Trophoblast cell (in vitro differentiated cells and primary cell): ENCODE results near the gene ETV2.
A peak's percentile ranks its signal among the peaks of the same experiment; 100 is the strongest.

Source experiments
- DNase-seq, 2 donors: peaks; one replicate each; pipeline ENCODE4 v3.0.0-alpha.2; 2016
- H2AFZ ChIP-seq: 2 replicates; pipeline ENCODE4 v1.6.1; 2013; ENCODE audit warnings: low read length, moderate library complexity, mild to moderate bottlenecking; ENCODE audit not compliant: insufficient read depth, poor library complexity
- H2AK5ac ChIP-seq: 2 replicates; pipeline ENCODE4 v1.6.1; 2013; ENCODE audit warnings: mild to moderate bottlenecking, low read length
- H2BK120ac ChIP-seq: 2 replicates; pipeline ENCODE4 v1.6.1; 2013; ENCODE audit warnings: low read length, mild to moderate bottlenecking, moderate library complexity; ENCODE audit not compliant: insufficient read depth, poor library complexity
- H2BK12ac ChIP-seq: 2 replicates; pipeline ENCODE4 v1.6.1; 2013; ENCODE audit warnings: mild to moderate bottlenecking, low read length, moderate library complexity
- H2BK5ac ChIP-seq: 2 replicates; pipeline ENCODE4 v1.6.1; 2013; ENCODE audit warnings: low read length, low read depth, moderate library complexity, mild to moderate bottlenecking; ENCODE audit not compliant: poor library complexity
- H3K14ac ChIP-seq: 2 replicates; pipeline ENCODE4 v1.6.1; 2013; ENCODE audit warnings: mild to moderate bottlenecking, low read length
- H3K18ac ChIP-seq: 2 replicates; pipeline ENCODE4 v1.6.1; 2013; ENCODE audit warnings: mild to moderate bottlenecking, low read length
- H3K23ac ChIP-seq: 2 replicates; pipeline ENCODE4 v1.6.1; 2013; ENCODE audit warnings: low read length
- H3K27ac ChIP-seq: 2 replicates; pipeline ENCODE4 v1.5.1; 2013; ENCODE audit warnings: low read depth, mild to moderate bottlenecking, inconsistent platforms, low read length, moderate library complexity
- H3K27me3 ChIP-seq: 2 replicates; pipeline ENCODE4 v1.6.1; 2013; ENCODE audit warnings: inconsistent platforms, mild to moderate bottlenecking, low read length, moderate library complexity; ENCODE audit not compliant: insufficient read depth
- H3K36me3 ChIP-seq, 2 experiments: 1 replicate in 1 of 2; 2 replicates in 1 of 2; pipeline ENCODE4 v1.6.1; 2013; ENCODE audit warnings: low read length in 2 of 2, mild to moderate bottlenecking in 2 of 2, moderate library complexity in 1 of 2; ENCODE audit not compliant: insufficient read depth in 2 of 2, control insufficient read depth in 1 of 2
- H3K4ac ChIP-seq: 2 replicates; pipeline ENCODE4 v1.6.1; 2013; ENCODE audit warnings: low read depth, mild to moderate bottlenecking, low read length, moderate library complexity
- H3K4me1 ChIP-seq, 2 experiments: 1 replicate in 1 of 2; 2 replicates in 1 of 2; pipeline ENCODE4 v1.6.1; 2013; ENCODE audit warnings: low read length in 2 of 2, mild to moderate bottlenecking in 2 of 2, moderate library complexity in 1 of 2; ENCODE audit not compliant: insufficient read depth in 2 of 2, control insufficient read depth in 1 of 2
- H3K4me2 ChIP-seq: 2 replicates; pipeline ENCODE4 v1.6.1; 2013; ENCODE audit warnings: inconsistent platforms, mild to moderate bottlenecking, low read length, moderate library complexity
- H3K4me3 ChIP-seq: 2 replicates; pipeline ENCODE4 v1.5.1; 2013; ENCODE audit warnings: mild to moderate bottlenecking, low read depth, low read length, inconsistent platforms
- H3K79me1 ChIP-seq: one replicate; pipeline ENCODE4 v1.6.1; 2013; ENCODE audit warnings: low read length
- H3K79me2 ChIP-seq: 2 replicates; pipeline ENCODE4 v1.6.1; 2013; ENCODE audit warnings: low read length, mild to moderate bottlenecking; ENCODE audit not compliant: control insufficient read depth, insufficient read depth, poor library complexity
- H3K9ac ChIP-seq: 2 replicates; pipeline ENCODE4 v1.6.1; 2013; ENCODE audit warnings: mild to moderate bottlenecking, low read length
- H3K9me3 ChIP-seq: 2 replicates; pipeline ENCODE4 v1.6.1; 2013; ENCODE audit warnings: low read depth, mild to moderate bottlenecking, control low read depth, inconsistent platforms, low read length; ENCODE audit not compliant: insufficient read depth
- H4K12ac ChIP-seq: 2 replicates; pipeline ENCODE4 v1.6.1; 2013; ENCODE audit warnings: low read depth, mild to moderate bottlenecking, low read length, moderate library complexity
- H4K8ac ChIP-seq: 2 replicates; pipeline ENCODE4 v1.6.1; 2013; ENCODE audit warnings: low read depth, mild to moderate bottlenecking, low read length, moderate library complexity
- H4K91ac ChIP-seq: one replicate; pipeline ENCODE4 v1.6.1; 2013; ENCODE audit warnings: low read depth, mild to moderate bottlenecking, low read length, moderate library complexity
- WGBS: extraction: QIAGEN DNeasy Blood & Tissue Kit; methylation state at CpG from one replicate; pipeline ENCODE4 v1.1.7; 2013; ENCODE audit warnings: missing lambda C conversion rate; ENCODE audit not compliant: insufficient read length, insufficient coverage; ENCODE audit errors: extremely low coverage; 5-methylcytosine and 5-hydroxymethylcytosine counted together

ETV2 gene

GRCh38 chr19:35633727-35634440 lies 7.7 kb upstream of the ETV2 start:
- WGBS, result no CpG with 5 or more reads among the region's 29 CpGs
- no peak overlapping the region for H3K18ac ChIP-seq

GRCh38 chr19:35636651-35637050 lies 4.9 kb upstream of the ETV2 start:
- Histone ChIP-seq H4K91ac (no peak overlapping the region), H3K4me2 (no peak overlapping the region), H3K18ac (no peak overlapping the region), H3K79me1 (no peaks in the 10 kb centered on the region), H2BK120ac (no peak overlapping the region), H2AK5ac (no peak overlapping the region), H4K8ac (no peak overlapping the region), H3K9me3 (no peaks in the 10 kb centered on the region), H3K27ac (no peak overlapping the region), H3K79me2 (no peaks in the 10 kb centered on the region), H3K36me3 (peaks cover 54 to 57% of the 10 kb centered on the region in 2 experiments), H3K23ac (no peak overlapping the region), H2BK12ac (no peak overlapping the region), H3K9ac (no peak overlapping the region), H3K4ac (no peak overlapping the region), H4K12ac (no peak overlapping the region), H2AFZ (no peak overlapping the region), H2BK5ac (no peak overlapping the region), H3K14ac (no peak overlapping the region), H3K27me3 (no peaks in the 10 kb centered on the region), H3K4me1 (peaks cover 7 to 8% of the 10 kb centered on the region in 2 experiments), H3K4me3 (no peak overlapping the region)
- WGBS, result no CpG with 5 or more reads among the region's 3 CpGs
- DNase-seq, result no peak

More at GRCh38 chr19:35633727-35634440, 7.7 kb upstream of the ETV2 start:
- Histone ChIP-seq H2AFZ (no peak overlapping the region), H4K8ac (no peak overlapping the region), H3K14ac (no peak overlapping the region), H2BK120ac (no peak overlapping the region), H3K36me3 (peaks cover 66 to 71% of the 10 kb centered on the region in 2 experiments), H3K79me2 (peaks cover 6% of the 10 kb centered on the region), H3K9ac (no peak overlapping the region), H3K23ac (no peak overlapping the region), H3K4me1 (peaks cover 4 to 6% of the 10 kb centered on the region in 2 experiments), H2BK5ac (no peak overlapping the region), H4K91ac (no peak overlapping the region), H3K27me3 (no peaks in the 10 kb centered on the region), H4K12ac (no peak overlapping the region), H3K4ac (no peak overlapping the region), H2AK5ac (no peak overlapping the region), H3K4me2 (no peak overlapping the region), H2BK12ac (no peak overlapping the region), H3K27ac (no peak overlapping the region), H3K4me3 (no peak overlapping the region), H3K79me1 (peaks cover 2% of the 10 kb centered on the region), H3K9me3 (no peaks in the 10 kb centered on the region)
- DNase-seq, result no peak

- H3K23ac ChIP-seq, result no peak overlapping the region
- H3K4ac ChIP-seq, result no peak overlapping the region
- H3K14ac ChIP-seq, result no peak overlapping the region
- no peaks in the 10 kb centered on the region for H3K79me1 ChIP-seq
- H3K27me3 ChIP-seq, result no peaks in the 10 kb centered on the region
- no CpG with 5 or more reads among the region's 25 CpGs for WGBS
- no peak overlapping the region for H3K27ac ChIP-seq
- no peak overlapping the region for H2BK120ac ChIP-seq
- no peak overlapping the region for H4K91ac ChIP-seq
- no peaks in the 10 kb centered on the region for H3K79me2 ChIP-seq
- H2BK12ac ChIP-seq, result no peak overlapping the region
- peaks cover 51 to 54% of the 10 kb centered on the region in 2 experiments for H3K36me3 ChIP-seq
- no peak overlapping the region for H4K8ac ChIP-seq
- no peak overlapping the region for H3K4me3 ChIP-seq
- H3K9me3 ChIP-seq, result no peaks in the 10 kb centered on the region
- H3K4me1 ChIP-seq, result peaks cover 9 to 11% of the 10 kb centered on the region in 2 experiments
- no peak overlapping the region for H2AK5ac ChIP-seq
- H3K18ac ChIP-seq, result no peak overlapping the region
- H4K12ac ChIP-seq, result no peak overlapping the region
- no peak overlapping the region for H3K4me2 ChIP-seq
- no peak overlapping the region for H2BK5ac ChIP-seq
- no peak for DNase-seq
- H3K9ac ChIP-seq, result no peak overlapping the region
- H2AFZ ChIP-seq, result no peak overlapping the region
Observed at GRCh38 chr19:35637165-35637564, 4.4 kb upstream of the ETV2 start.

- H2BK12ac ChIP-seq, result peak overlapping the region; percentile 32
- no peak overlapping the region for H2BK120ac ChIP-seq
- peaks cover 11% of the 10 kb centered on the region for H3K79me1 ChIP-seq
- H2BK5ac ChIP-seq, result no peak overlapping the region
- peaks cover 2% of the 10 kb centered on the region for H3K79me2 ChIP-seq
- peak overlapping the region; percentile 18 for H2AK5ac ChIP-seq
- peaks cover 31 to 33% of the 10 kb centered on the region in 2 experiments for H3K36me3 ChIP-seq
- H3K18ac ChIP-seq, result no peak overlapping the region
- H3K4me3 ChIP-seq, result no peak overlapping the region
- H3K14ac ChIP-seq, result no peak overlapping the region
- H3K27ac ChIP-seq, result no peak overlapping the region
- H3K4me1 ChIP-seq, result peaks cover 15 to 22% of the 10 kb centered on the region in 2 experiments
- no peak overlapping the region for H4K12ac ChIP-seq
- H4K91ac ChIP-seq, result no peak overlapping the region
- no peak overlapping the region for H3K9ac ChIP-seq
- H3K4me2 ChIP-seq, result no peak overlapping the region
- DNase-seq, result no peak
- WGBS, result no CpG with 5 or more reads among the region's 6 CpGs
- H3K23ac ChIP-seq, result no peak overlapping the region
- peak overlapping the region; percentile 40 for H4K8ac ChIP-seq
- no peak overlapping the region for H2AFZ ChIP-seq
- H3K9me3 ChIP-seq, result peaks cover 3% of the 10 kb centered on the region
- no peaks in the 10 kb centered on the region for H3K27me3 ChIP-seq
- H3K4ac ChIP-seq, result no peak overlapping the region
Observed at GRCh38 chr19:35639321-35639639, 2.3 kb upstream of the ETV2 start.
